ENCODE data around the gene NPAS3. TPM values are rescaled to one million over a fixed set of nuclear protein-coding genes. Genes with fewer than 3 reads are reported as not detected.

The NPAS3 gene
- total RNA-seq, 4 donors from 2014 or later: 1.5 to 12.3 (median 3.4) TPM

DNA sequence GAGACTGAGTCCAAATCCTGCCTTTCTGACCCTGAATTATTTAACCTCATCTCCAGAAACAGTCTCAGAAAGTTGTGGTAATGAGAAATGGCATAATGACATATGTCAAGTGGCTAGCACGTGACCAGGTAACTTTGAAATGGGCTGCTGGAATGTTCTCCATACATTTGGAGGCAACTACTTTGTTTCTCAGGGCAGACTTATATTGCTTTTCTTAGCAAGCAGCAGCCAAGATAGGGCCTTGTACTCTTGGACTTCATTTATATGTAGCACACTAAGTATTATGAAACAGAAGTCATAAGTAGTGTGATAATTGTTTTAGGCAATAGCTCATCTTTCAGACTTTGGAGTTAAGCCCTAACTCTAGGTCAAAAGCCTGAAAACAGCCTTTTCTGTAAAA, 494.7 kb downstream of the NPAS3 start:
- no peaks in the 10 kb centered on the region for H3K9me3 ChIP-seq
- H3K27me3 ChIP-seq: no peaks in the 10 kb centered on the region
- 89 to 94% methylated on average over 1 of the region's 1 CpG for WGBS, 2 donors
- H3K4me1 ChIP-seq: no peaks in the 10 kb centered on the region
- no peak for TF ChIP-seq EP300 (IDR thresholded peaks at IDR 0.05)
- no peak for TF ChIP-seq POLR2A (IDR thresholded peaks at IDR 0.05)
- TF ChIP-seq, protein P1, sequence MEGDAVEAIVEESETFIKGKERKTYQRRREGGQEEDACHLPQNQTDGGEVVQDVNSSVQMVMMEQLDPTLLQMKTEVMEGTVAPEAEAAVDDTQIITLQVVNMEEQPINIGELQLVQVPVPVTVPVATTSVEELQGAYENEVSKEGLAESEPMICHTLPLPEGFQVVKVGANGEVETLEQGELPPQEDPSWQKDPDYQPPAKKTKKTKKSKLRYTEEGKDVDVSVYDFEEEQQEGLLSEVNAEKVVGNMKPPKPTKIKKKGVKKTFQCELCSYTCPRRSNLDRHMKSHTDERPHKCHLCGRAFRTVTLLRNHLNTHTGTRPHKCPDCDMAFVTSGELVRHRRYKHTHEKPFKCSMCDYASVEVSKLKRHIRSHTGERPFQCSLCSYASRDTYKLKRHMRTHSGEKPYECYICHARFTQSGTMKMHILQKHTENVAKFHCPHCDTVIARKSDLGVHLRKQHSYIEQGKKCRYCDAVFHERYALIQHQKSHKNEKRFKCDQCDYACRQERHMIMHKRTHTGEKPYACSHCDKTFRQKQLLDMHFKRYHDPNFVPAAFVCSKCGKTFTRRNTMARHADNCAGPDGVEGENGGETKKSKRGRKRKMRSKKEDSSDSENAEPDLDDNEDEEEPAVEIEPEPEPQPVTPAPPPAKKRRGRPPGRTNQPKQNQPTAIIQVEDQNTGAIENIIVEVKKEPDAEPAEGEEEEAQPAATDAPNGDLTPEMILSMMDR (IDR thresholded peaks at IDR 0.05): no peak
- H3K36me3 ChIP-seq: no peaks in the 10 kb centered on the region
- no peak overlapping the region for H3K27ac ChIP-seq
- H3K4me3 ChIP-seq: no peak overlapping the region
- no peak for DNase-seq (ENCODE audit: low spot score in 2 of 2)

DNA sequence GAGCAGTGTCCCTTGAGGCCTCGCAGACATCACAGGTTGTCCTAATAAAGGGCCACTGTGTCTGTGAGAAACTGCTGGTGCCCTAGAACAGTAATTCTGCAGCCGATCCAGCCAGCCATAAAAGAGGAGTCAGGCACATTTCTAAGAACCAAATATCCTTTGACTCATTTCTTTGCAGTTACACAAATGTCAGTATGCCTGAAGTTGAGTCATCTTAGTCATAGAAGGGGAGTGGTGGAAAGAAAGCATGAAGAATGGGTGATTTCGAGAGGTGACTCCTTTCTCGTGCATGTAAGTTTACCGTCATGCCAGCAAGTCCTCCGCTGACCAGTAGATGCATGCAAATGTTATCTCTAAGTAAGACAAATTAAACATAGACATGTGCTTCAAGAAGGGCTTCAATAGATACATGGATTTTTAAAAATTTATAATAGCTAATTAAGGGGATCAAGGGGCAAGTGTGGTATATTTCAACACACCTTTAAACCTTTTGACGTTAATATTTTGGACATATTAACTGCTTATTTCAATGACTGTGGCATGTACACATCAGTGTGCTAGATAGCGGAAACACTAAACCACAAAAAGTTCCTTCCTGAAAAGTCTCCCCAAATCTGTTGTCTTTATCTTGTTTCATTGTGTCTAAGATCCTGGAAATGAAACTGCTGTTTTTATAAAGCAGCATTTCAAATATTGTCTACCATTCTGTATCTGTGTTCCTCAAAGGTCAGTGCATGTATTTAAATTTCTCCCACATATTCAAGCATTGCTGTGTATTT, 497.4 kb downstream of the NPAS3 start:
- no peaks in the 10 kb centered on the region for H3K4me1 ChIP-seq

DNA sequence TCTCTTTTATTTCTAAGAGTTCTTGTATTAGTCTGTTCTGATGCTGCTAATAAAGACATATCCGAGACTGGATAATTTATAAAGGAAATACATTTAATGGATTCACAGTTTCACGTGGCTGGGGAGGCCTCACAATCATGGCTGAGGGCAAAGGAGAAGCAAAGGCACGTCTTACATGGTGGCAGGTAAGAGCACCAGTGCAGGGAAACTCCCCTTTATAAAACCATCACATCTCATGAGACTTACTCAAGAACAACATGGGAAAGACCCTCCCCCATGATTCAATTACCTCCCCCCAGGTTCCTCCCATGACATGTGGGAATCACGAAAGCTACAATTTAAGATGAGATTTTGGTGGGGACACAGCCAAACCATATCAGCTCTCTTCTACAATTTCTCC, 503.0 kb downstream of the NPAS3 start:
- DNase-seq (ENCODE audit: low spot score in 2 of 2): no peak
- Histone ChIP-seq H3K4me1 (no peaks in the 10 kb centered on the region), H3K27me3 (no peaks in the 10 kb centered on the region), H3K36me3 (no peaks in the 10 kb centered on the region), H3K4me3 (no peak overlapping the region), H3K27ac (no peak overlapping the region), H3K9me3 (no peaks in the 10 kb centered on the region)
- 82 to 95% methylated on average over 4 of the region's 4 CpGs for WGBS, 2 donors
- TF ChIP-seq, protein P1 (IDR thresholded peaks at IDR 0.05): no peak
- TF ChIP-seq POLR2A (IDR thresholded peaks at IDR 0.05) (no peak), EP300 (IDR thresholded peaks at IDR 0.05) (no peak)

More for the DNA sequence above, 497.4 kb downstream of the NPAS3 start:
- Histone ChIP-seq H3K4me3 (no peak overlapping the region), H3K36me3 (no peaks in the 10 kb centered on the region), H3K27ac (no peak overlapping the region), H3K9me3 (no peaks in the 10 kb centered on the region), H3K27me3 (no peaks in the 10 kb centered on the region)
- TF ChIP-seq POLR2A (IDR thresholded peaks at IDR 0.05) (no peak), EP300 (IDR thresholded peaks at IDR 0.05) (no peak)
- TF ChIP-seq, protein P1 (IDR thresholded peaks at IDR 0.05): no peak
- no peak for DNase-seq (ENCODE audit: low spot score in 2 of 2)
- 85 to 89% methylated on average over 8 of the region's 8 CpGs for WGBS, 2 donors

DNA sequence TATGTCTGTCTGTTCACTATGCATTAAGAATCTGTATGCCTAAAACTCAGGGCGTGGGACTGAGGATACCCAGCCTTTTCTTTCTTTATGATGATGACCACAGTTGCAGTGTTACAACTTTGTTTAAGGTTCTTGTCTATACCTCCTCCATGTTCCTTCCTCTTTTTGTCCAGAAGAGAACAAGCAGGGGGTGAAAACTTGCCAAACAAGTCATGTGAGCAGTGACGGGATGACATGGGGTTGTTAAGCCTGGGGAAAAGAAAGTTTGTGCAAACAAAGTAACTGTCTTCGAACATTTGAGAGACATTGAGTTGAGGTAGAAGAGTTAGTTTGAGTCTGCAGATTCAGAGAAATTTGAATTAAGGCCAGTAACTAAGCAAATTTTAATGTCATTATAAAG, 505.5 kb downstream of the NPAS3 start:
- H3K27ac ChIP-seq: no peak overlapping the region

DNA sequence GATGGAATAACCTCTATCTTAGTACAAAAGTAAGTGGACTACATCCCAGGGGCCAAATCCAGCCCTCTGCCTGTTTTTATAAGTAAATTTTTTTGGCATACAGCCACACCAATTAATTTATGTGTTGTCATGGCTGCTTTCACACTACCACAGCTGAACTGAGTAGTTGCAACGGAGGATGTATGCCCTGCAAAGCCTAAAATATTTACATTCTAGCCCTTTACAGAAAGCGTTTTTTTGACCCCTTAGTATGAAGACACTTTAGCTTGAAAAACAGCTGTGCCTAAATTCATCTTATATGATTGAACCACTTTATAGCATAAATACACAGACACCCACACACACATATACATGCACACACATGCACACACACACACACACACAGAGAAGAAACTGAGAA, 510.6 kb downstream of the NPAS3 start:
- Histone ChIP-seq H3K4me3 (no peak overlapping the region), H3K27ac (no peak overlapping the region), H3K9me3 (no peaks in the 10 kb centered on the region), H3K27me3 (no peaks in the 10 kb centered on the region), H3K36me3 (no peaks in the 10 kb centered on the region), H3K4me1 (peaks cover 0 to 5% (median 0%) of the 10 kb centered on the region in 4 donors)
- DNase-seq (ENCODE audit: low spot score in 2 of 2): no peak
- 65 to 75% methylated on average over 2 of the region's 2 CpGs for WGBS, 2 donors
- TF ChIP-seq EP300 (IDR thresholded peaks at IDR 0.05) (no peak), POLR2A (IDR thresholded peaks at IDR 0.05) (no peak)
- TF ChIP-seq, protein P1 (IDR thresholded peaks at IDR 0.05): no peak

More for the DNA sequence above, 505.5 kb downstream of the NPAS3 start:
- Histone ChIP-seq H3K9me3 (no peaks in the 10 kb centered on the region), H3K4me3 (no peak overlapping the region), H3K27me3 (no peaks in the 10 kb centered on the region), H3K36me3 (no peaks in the 10 kb centered on the region), H3K4me1 (no peaks in the 10 kb centered on the region)
- TF ChIP-seq, protein P1 (IDR thresholded peaks at IDR 0.05): no peak
- no peak for TF ChIP-seq EP300 (IDR thresholded peaks at IDR 0.05)
- TF ChIP-seq POLR2A (IDR thresholded peaks at IDR 0.05): no peak
- peak in 1 of 2 donors; percentile 15 for DNase-seq (ENCODE audit: low spot score in 2 of 2)
- 72 to 93% methylated on average over 3 of the region's 3 CpGs for WGBS, 2 donors

All from tibial nerve (tissue), 4 donors.